Upper lobe of left lung (tissue), 6 donors: ENCODE data around the gene TOR4A. TPM values are rescaled to one million over a fixed set of nuclear protein-coding genes. Genes with fewer than 3 reads are reported as not detected.

ENCODE experiments used
- ATAC-seq, 2 donors: fragments of 200-7000 bp; cut with Tn5 transposase; one replicate each; pipeline ENCODE4 v1.9.1; 2022; ENCODE audit warnings: mild to moderate bottlenecking in 2 of 2, moderate library complexity in 2 of 2; ENCODE audit not compliant: low FRiP score in 2 of 2
- DNase-seq, 2 donors: peaks; one replicate each; pipeline ENCODE4 v3.0.0-alpha.2; 2019 to 2020
- H3K27ac ChIP-seq, 4 donors: fragments of 200-600 bp; sonication (generic); one replicate each; pipeline ENCODE4 v1.5.1; 2016 to 2019
- H3K27me3 ChIP-seq, 4 donors: fragments of 200-600 bp; sonication (generic); one replicate each; pipeline ENCODE4 v1.5.1; 2017 to 2019
- H3K36me3 ChIP-seq, 4 donors: fragments of 200-600 bp; sonication (generic); one replicate each; pipeline ENCODE4 v1.5.1; 2016 to 2019
- H3K4me1 ChIP-seq, 4 donors: fragments of 200-600 bp; sonication (generic); one replicate each; pipeline ENCODE4 v1.5.1; 2018 to 2019
- H3K4me3 ChIP-seq, 4 donors: fragments of 200-600 bp; sonication (generic); one replicate each; pipeline ENCODE4 v1.5.1; 2017 to 2019; ENCODE audit warnings: mild to moderate bottlenecking in 2 of 4, moderate library complexity in 1 of 4
- H3K9me3 ChIP-seq, 4 donors: fragments of 200-600 bp; sonication (generic); one replicate each; pipeline ENCODE4 v1.5.1; 2018 to 2019
- CTCF ChIP-seq, 6 experiments: fragments of 450-650 bp in 4 of 6; fragments of 200-600 bp in 2 of 6; sonication (generic) in 2 of 6; IDR thresholded peaks; one replicate each; pipeline ENCODE4 v1.5.1; 2016 to 2019; ENCODE audit warnings: antibody characterized with exemption in 6 of 6
- EP300 ChIP-seq, 4 donors: sonication (generic); formaldehyde crosslinking; IDR thresholded peaks; one replicate each; pipeline ENCODE4 v1.5.1; 2017; ENCODE audit warnings: antibody characterized with exemption in 4 of 4, control low read depth in 2 of 4
- POLR2A ChIP-seq, 4 donors: fragments of 450-650 bp; IDR thresholded peaks; one replicate each; pipeline ENCODE4 v1.5.1; 2016 to 2017; ENCODE audit warnings: antibody characterized with exemption in 4 of 4, mild to moderate bottlenecking in 2 of 4
- POLR2AphosphoS5 ChIP-seq, 2 donors: sonication (generic); formaldehyde crosslinking; IDR thresholded peaks; one replicate each; pipeline ENCODE4 v1.5.1; 2017; ENCODE audit warnings: antibody characterized with exemption in 2 of 2
- WGBS, 2 donors: methylation state at CpG; one replicate each; pipeline ENCODE4 v1.1.5; 2017 to 2018; 5-methylcytosine and 5-hydroxymethylcytosine counted together
- total RNA-seq, 6 donors: library from RNA; depleted of rRNA in 4 of 6; stranded (reverse); fragments of >200 nt in 4 of 6; gene quantifications; one replicate each; pipeline versions ENCODE4 v1.1.0 to v1.2.1, GENCODE V29; 2016 to 2021
- donor health status: DM: no; HTN: no; CAD: no; lungs with moderate emphysema.
- donor health status: DM: no; HTN: yes; CAD: no; lungs with severe emphysema.

The TOR4A gene
- total RNA-seq, 6 donors from 2014 or later = 31.5 to 62.6 (median 39.2) TPM

GRCh38 chr9:137266162-137266527 lies 11.4 kb upstream of the TOR4A start:
- 90 to 91% methylated on average over 2 to 14 of the region's 15 CpGs for whole genome bisulfite sequencing, 2 donors
- Histone ChIP-seq H3K27me3 (no peaks in the 10 kb centered on the region), H3K4me3 (no peak overlapping the region), H3K9me3 (no peaks in the 10 kb centered on the region), H3K4me1 (peaks cover 34 to 50% (median 36%) of the 10 kb centered on the region in 4 donors), H3K36me3 (peaks cover 11 to 63% (median 37%) of the 10 kb centered on the region in 4 donors), H3K27ac (peak overlapping the region in 1 of 4 donors; percentile 81)
- no peak for ATAC-seq
- peak in 1 of 2 donors; percentile 80 for DNase-seq
- TF ChIP-seq CTCF (IDR thresholded peaks at IDR 0.05) (no peak), POLR2AphosphoS5 (IDR thresholded peaks at IDR 0.05) (no peak), POLR2A (IDR thresholded peaks at IDR 0.05) (no peak), EP300 (IDR thresholded peaks at IDR 0.05) (no peak)

GRCh38 chr9:137266585-137267453 lies 10.7 kb upstream of the TOR4A start:
- TF ChIP-seq EP300 (IDR thresholded peaks at IDR 0.05) = no peak
- peaks cover 34 to 53% (median 40%) of the 10 kb centered on the region in 4 donors for H3K4me1 ChIP-seq
- no peak overlapping the region for H3K4me3 ChIP-seq
- H3K27ac ChIP-seq = peak overlapping the region in 1 of 4 donors; percentile 81
- no peak for ATAC-seq
- H3K36me3 ChIP-seq = peaks cover 11 to 67% (median 37%) of the 10 kb centered on the region in 4 donors
- DNase-seq = peak in 1 of 2 donors; percentile 71
- WGBS, 2 donors = 90 to 93% methylated on average over 31 to 32 of the region's 34 CpGs
- H3K9me3 ChIP-seq = no peaks in the 10 kb centered on the region
- no peaks in the 10 kb centered on the region for H3K27me3 ChIP-seq

GRCh38 chr9:137267933-137268355 lies 9.6 kb upstream of the TOR4A start:
- DNase-seq = no peak
- H3K27me3 ChIP-seq = no peaks in the 10 kb centered on the region
- TF ChIP-seq POLR2AphosphoS5 (IDR thresholded peaks at IDR 0.05) = no peak
- no peak for TF ChIP-seq EP300 (IDR thresholded peaks at IDR 0.05)
- no peak for TF ChIP-seq POLR2A (IDR thresholded peaks at IDR 0.05)
- no peak for TF ChIP-seq CTCF (IDR thresholded peaks at IDR 0.05)
- ATAC-seq = no peak
- 62 to 77% methylated on average over 3 to 6 of the region's 6 CpGs for WGBS, 2 donors
- peaks cover 37 to 60% (median 40%) of the 10 kb centered on the region in 4 donors for H3K4me1 ChIP-seq
- peak overlapping the region in 2 of 4 donors; percentile 26 to 31 for H3K4me3 ChIP-seq
- H3K9me3 ChIP-seq = no peaks in the 10 kb centered on the region
- peaks cover 12 to 76% (median 46%) of the 10 kb centered on the region in 4 donors for H3K36me3 ChIP-seq
- H3K27ac ChIP-seq = peak overlapping the region; percentile 70 to 85 (median 82)

- H3K4me3 ChIP-seq = peak overlapping the region in 3 of 4 donors; percentile 2 to 31 (median 26)
- peaks cover 15 to 74% (median 44%) of the 10 kb centered on the region in 4 donors for H3K36me3 ChIP-seq
- DNase-seq (no peak), ATAC-seq (no peak)
- WGBS, 2 donors = 47 to 69% methylated on average over 12 to 19 of the region's 19 CpGs
- H3K27ac ChIP-seq = peak overlapping the region; percentile 70 to 85 (median 82)
- TF ChIP-seq POLR2A (IDR thresholded peaks at IDR 0.05) = no peak
- H3K9me3 ChIP-seq = no peaks in the 10 kb centered on the region
- peaks cover 39 to 67% (median 42%) of the 10 kb centered on the region in 4 donors for H3K4me1 ChIP-seq
- H3K27me3 ChIP-seq = no peaks in the 10 kb centered on the region
Measured at GRCh38 chr9:137268538-137269201, 8.9 kb upstream of the TOR4A start.

GRCh38 chr9:137269231-137269772 lies 8.2 kb upstream of the TOR4A start:
- no peaks in the 10 kb centered on the region for H3K27me3 ChIP-seq
- DNase-seq (peak; percentile 85 to 86), ATAC-seq (peak; percentile 43 to 72)
- no peaks in the 10 kb centered on the region for H3K9me3 ChIP-seq
- WGBS, 2 donors = 36 to 51% methylated on average over 17 of the region's 17 CpGs
- no peak for TF ChIP-seq CTCF (IDR thresholded peaks at IDR 0.05)
- TF ChIP-seq EP300 (IDR thresholded peaks at IDR 0.05) = peak in 2 of 4 donors; percentile 44 to 59
- TF ChIP-seq POLR2A (IDR thresholded peaks at IDR 0.05) = peak in 2 of 4 donors; percentile 36 to 47
- peak; percentile 60 to 76 for TF ChIP-seq POLR2AphosphoS5 (IDR thresholded peaks at IDR 0.05)
- H3K4me1 ChIP-seq = peaks cover 39 to 73% (median 48%) of the 10 kb centered on the region in 4 donors
- H3K27ac ChIP-seq = peak overlapping the region; percentile 70 to 85 (median 82)
- peak overlapping the region in 3 of 4 donors; percentile 2 to 31 (median 26) for H3K4me3 ChIP-seq
- H3K36me3 ChIP-seq = peaks cover 12 to 68% (median 38%) of the 10 kb centered on the region in 4 donors
